ENCODE results near the gene SP100.
"Not testable (repeated sequence)": the region's sequence is repeated elsewhere in the genome, so short reads cannot be mapped to it uniquely, and the experiment has no call there.

SP100 gene

DNA sequence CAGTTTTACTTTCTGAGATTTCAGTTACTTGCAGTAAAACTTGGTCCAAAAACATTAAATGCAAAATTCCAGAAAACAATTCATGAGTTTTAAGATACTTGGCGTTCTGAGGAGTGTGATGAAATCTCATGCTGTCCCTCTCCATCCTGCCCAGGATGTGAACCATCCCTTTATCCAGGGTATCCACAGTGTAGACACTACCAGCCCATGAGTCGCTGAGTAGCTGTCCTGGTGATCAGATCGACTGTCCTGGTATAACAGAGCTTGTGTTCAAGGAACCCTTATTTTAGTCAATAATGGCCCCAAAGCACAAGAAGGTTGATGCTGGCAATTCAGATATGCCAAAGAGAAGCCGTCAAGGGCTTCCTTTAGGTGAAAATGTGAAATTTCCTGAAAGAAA is 3.2 kb downstream of the SP100 start:
- DNase-seq (ENCODE audit: low spot score) = no peak

DNA sequence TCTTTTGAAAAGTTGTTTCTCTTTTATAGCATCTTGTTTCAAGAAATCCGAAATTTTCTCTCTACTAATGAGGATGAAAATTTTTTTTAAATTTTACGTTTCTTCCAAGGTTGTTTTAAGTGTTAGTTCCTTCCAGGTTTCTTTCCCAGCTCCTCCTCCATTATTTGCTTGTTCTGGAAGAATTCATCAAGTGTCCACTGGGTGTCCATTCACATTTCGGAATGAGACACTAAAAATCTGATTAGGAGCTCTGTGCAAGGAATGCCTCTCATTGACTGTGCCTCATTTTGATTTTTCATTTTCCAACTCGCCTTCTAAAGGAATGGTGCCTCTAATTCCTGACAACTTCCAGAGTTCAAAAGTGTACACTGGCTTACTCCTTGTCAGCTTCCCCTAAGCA is 6.1 kb downstream of the SP100 start:
- DNase-seq (ENCODE audit: low spot score) = no peak

DNA sequence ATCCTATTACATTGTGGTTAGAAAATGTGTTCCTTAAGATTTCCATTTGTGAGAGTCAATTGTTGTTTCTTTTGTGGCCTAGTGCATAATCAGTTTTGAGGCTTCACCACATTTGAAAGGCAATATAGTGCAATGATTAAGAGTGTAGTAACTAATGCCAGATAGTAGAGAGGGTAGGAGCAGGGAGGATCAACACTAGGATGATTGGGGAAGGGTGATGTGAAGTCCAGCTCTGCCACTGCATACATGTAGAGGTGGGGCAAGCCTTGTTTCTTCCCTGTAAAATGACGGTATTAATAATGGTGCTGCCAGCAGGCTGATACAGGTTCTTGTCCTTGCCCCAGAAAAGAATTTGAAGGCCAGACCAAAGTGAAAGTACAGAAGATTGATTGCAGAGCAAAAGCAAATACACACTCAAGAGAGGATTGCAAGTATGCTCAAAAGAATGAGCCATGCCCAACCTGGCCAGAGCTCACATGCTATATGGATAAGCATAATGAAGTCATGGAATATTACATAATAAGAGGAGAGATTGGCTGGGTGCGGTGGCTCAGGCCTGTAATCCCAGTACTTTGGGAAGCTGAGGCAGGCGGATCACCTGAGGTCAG is 8.0 kb downstream of the SP100 start:
- no peak for DNase-seq (ENCODE audit: low spot score)

DNA sequence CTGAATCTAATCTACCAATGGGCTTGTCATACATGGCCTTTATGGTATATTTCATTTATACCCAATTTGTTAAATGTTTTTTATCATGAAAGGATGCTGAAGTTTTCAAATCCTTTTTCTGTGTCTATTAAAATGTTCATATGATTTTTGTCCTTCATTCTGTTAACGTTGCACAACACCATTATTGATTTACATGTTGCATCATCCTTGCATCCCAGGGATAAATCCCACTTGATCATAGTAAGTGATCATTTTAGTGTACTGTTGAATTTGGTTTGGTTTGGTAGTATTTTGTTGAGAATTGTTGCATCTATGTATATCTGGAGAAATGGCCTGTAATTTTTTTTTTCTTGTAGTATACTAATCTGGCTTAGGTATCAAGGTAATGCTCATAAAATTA is 9.4 kb downstream of the SP100 start:
- no peak for DNase-seq (ENCODE audit: low spot score)

DNA sequence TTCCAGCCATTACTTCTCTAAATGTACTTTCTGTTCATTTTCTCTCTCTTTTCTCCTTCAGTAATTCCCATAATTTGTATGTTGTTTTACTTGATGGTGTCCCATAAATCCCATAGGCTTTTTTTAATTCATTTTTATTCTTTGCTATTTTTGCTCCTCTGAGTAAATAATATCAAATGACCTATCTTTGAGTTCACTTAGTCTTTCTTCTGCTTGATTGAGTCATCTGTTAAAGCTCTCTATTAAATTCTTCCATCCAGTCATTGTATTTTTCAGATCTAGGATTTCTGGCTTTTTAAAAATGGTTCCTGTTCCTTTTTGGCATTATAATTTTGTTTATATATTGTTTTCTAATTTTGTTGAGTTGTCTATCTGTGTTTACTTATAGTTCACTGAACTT is 13.5 kb downstream of the SP100 start:
- DNase-seq (ENCODE audit: low spot score) = no peak

DNA sequence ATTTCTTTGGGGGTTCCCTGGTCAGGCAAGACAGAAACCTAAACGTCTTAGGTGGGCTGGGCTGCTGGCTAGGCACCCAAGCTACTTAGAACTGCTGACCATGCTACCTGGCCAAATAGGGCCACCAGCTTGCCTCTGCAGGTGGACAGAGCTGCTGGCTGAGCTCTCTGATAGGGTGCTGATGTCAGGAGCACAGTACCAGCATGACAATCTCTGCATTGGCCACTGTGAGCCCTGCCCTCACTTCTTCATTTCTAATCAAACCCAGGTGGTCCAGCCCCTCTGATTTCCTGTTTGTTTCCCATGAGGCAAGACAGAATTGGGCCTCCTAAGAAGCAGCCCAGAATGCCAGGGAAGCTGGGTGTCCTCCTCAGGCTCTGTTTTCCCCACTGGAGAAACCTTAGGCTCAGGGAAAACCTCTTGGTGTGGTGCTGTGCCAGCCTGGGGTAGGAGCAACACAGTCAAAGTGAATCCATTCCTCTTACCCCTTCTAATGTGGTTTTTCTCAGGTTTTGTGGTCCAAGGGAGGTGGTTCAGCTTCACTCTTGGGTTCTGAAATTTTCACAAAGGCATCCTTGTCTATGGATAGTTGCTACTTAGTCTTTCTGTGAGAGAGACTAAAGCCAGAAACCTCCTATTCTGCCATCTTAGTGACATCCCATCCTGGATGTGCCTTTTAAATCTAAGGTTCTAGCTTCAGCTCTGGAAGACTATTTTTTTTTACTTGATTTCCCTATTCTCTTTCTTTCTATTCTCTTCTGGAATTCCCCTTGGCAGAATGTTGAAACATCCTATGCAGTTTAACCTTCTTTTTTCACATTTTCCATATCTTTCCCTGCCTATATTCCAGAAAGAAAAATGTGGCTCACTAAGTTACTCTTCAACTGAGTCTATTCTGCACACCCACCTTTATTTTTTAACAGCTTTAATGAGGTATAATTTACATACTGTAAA is 15.2 kb downstream of the SP100 start:
- no peak for DNase-seq (ENCODE audit: low spot score)

DNA sequence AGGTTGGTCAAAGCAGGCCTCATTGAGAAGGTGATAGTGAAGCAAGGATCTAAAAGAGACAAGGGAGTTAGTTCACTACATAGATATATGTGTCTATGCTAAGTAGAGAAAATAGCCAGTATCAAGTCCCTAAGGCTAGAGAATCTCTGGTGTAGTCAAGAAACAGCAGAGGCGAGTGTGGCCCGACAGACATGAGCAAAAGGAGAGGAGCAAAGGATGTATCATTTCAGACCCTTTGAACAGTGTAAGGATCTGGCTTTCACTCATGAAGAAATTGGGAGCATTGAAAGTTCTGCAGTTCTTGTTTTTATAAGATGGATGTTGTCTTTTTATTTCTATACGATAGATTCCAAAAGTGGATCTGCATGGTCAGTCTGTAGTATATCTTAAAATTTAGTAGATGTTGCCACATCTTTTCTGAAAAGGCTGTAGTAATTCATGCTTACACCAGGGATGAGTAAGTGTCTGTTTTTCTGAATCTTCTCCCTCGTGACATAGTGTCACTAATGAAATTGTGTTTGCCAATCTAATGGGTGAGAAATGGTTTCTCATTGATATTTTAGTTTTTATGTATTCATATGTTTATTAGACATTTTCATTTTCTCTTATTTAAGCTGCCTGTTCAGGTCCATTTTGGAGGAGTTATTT is 18.8 kb downstream of the SP100 start:
- DNase-seq (ENCODE audit: low spot score) = no peak

DNA sequence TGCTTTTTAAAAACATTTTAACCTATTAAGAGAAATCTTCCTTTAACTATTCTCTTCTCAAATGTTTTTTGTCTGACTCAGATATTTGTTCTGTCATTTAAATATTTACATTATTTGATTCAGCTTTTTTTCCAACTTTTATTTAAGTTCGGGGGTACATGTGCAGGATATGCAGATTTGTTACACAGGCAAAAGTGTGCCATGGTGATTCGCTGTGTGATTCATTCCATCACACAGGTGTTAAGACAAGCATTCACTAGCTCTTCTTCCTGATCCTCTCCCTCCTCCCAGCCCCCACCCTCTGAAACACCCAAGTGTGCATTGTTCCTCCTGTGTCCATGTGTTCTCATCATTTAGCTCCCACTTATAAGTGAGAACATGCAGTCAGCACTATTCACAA is 19.4 kb downstream of the SP100 start:
- no peak for DNase-seq (ENCODE audit: low spot score)

DNA sequence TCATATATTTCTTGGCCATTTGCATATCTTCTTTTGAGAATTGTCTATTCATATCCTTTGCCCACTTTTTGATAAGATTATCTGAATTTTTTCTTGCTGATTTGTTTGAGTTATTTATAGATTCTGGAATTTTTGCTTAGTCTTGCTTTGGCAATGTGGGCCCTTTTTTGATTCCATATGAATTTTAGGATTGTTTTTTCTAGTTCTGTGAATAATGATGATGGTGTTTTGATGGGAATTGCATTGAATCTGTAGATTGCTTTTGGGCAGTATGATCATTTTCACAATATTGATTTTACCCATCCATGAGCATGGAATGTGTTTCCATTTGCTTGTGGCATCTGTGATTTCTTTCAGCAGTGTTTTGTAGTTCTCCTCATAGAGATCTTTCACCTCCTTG is 23.1 kb downstream of the SP100 start:
- not testable (repeated sequence) for DNase-seq (ENCODE audit: low spot score)

DNA sequence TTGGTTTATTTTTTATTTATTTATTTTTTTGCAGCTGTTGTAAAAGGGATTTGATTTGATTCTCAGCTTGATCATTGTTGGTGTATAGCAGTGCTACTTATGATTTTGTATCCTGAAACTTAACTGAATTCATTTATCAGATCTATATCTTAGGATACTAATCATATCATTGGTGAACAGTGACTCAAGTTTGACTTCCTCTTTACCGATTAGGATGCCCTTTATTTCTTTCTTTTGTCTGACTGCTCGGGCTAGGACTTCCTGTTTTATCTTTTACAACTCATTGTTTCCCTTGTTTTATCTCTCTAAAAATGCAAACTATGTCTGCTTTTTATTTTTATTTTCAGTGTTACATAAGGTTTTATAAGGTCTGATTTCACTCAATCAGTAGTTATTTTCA is 23.6 kb downstream of the SP100 start:
- no peak for DNase-seq (ENCODE audit: low spot score)

DNA sequence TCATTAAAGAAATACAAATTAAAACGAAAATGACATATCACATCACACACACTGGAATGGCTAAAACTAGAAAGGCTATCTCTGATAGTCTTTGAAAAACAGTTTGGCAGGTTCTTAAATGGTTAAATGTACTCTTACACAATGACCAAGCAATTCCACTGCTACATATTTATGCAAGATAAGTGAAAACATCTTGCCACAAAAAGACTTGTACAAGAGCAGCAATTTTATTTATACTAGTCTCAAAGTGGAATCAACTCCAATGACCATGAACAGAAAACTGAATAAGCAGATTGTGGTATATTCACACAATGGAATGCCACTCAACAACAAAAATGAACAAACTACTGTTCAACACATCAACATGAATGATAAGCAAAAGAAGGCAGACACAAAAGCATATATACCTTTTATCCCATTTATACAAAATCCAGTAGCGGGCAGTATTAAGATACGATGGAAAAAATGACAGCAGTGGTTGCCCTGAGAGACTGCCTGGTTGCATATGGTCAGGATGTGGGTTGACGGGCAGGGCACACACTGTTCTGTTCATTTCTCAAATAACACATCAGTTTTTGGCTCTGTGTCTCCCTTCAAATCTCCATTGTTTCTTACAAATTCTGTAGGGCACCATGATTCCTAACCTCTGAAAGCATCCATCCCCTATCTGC is 25.4 kb downstream of the SP100 start:
- no peak for DNase-seq (ENCODE audit: low spot score)

DNA sequence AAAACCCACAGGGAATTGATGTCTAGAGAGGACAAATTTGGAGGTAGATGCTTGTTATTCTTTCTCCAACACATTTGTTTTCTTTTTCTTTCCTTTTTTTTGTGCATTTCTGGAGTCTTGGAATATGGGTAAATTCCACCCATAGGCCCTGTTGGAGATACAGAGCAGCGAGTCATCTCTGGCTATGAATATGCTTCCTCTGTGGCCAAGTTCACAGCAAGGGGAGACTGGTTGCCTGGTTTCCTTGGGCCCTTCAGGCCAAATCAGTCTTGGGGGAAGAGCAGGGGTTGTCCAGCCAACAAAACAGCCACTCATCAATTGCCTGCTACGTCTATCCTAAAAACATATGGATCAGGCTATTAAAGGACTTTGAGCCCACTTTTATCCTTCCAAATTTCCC is 27.5 kb downstream of the SP100 start:
- DNase-seq (ENCODE audit: low spot score) = no peak

DNA sequence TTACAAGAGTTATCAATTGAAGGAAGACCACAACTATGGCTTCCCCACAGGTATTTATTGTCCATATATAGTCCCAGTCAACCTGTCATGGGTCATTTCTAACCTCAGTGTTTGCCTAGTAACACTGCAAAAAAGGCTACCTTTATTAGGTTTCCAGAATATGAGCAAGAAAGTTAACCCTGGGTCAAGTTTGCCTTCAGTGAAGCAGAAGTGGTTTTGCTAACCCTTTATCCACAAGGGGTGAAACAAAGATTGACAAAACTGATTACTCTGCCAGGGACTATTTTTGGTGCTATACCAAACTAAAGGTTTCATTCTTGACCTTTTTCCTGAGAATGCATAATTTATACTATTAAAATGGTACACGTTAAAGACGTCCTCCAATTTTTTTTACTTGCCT is 28.8 kb downstream of the SP100 start:
- DNase-seq (ENCODE audit: low spot score) = no peak

DNA sequence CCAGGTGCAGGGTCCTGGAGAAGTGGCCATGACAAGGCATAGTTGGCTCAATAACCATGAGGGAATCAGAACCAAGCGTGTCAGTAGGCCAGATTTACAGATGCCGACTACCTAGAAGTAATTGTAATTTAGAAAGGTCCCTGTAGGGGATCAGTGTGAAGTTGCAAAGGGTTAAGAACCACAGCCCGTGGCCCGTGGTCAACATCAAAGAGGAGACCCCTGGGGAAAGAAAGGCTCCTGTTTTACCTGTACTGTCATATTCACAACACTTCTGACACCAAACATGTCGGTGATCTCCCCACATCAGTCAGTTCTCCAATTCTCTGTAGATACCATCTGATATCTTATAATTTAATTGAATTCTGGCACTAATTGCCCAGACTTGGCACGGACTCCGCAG is 31.0 kb downstream of the SP100 start:
- DNase-seq (ENCODE audit: low spot score) = no peak

DNA sequence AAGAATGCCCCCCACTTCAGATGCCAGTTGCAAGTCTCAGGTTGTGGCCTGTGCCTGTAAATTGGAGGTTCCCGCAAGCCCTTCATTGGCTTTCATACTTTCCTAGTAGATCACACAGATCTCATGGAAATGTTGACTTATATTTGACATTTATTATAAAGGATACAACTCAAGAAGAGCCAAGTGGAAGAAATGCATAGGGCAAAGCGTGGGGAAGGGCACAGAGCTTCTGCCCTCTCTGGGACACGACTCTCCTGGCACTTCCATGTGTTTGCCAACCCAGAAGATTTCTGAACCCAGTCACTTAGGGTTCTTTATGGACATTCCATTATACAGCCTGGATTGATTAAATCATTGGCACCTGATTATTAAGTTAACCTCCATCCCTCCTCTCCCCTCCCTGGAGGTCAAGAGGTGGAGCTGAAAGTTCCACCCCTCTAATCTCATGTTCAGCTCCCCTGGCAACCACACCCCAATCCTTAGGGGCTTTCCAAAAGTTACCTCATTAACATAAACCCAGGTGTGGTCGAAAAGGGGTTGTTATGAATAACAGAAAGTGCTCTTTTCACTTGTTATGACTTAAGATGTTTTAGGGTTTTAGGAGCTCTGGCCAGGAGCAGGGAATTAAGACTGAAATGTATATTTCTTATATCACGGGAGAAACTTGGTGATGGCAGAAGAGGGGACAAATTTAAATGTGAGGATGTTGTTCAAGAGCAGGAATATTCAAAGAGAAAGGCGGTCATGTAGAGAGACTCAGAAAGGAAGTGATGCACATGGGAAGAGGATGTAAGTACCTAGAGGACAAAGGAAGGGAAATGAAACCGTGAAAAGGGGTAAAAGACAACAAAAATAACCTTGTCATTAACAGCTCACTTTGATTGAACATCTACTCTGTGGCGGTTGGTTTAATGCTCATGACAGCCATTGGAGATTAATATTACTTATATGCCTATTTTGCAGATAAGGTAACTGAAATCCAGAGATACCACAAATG is 31.8 kb downstream of the SP100 start:
- no peak for DNase-seq (ENCODE audit: low spot score)

DNA sequence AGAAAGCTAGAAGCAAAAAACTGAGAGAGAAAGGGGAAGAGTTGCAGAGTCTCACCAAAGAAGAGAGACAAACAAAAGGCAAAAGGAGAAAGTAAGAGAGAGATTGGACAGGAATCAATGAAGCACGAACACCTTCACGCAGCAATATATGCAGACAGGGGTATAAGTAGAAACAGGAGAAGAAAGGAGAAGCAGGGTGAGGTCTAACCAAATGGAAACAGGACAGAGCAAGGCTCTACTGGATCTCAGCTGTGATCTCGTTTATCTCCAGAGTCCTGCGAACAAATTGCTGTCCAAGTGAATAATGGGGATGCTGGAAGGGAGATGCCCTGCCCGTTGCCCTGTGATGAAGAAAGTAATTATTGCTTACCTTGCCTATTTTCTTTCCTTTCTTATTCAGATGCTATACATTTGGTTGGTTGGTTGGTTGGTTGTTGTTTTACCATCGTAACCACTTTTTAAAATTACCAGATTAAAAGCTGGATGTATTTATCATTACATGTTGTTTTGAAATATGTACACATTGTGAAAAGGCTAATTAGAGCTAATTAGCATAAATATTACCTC is 34.0 kb downstream of the SP100 start:
- no peak for DNase-seq (ENCODE audit: low spot score)

DNA sequence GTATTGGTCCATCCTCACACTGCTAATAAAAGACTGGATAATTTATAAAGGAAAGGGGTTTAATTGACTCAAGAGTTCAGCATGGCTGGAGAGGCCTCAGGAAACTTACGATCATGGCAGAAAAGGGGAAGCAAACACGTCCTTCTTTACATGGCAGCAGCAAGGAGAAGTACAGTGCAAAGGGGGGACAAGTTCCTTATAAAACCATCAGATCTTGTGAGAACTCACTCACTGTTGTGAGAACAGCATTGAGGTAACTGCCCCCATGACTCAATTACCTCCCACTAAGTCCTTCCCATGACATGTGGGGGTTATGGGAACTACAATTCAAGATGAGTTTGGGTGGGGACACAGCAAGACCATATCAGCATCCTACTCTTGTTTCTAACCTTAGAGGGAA is 37.0 kb downstream of the SP100 start:
- DNase-seq (ENCODE audit: low spot score) = no peak

DNA sequence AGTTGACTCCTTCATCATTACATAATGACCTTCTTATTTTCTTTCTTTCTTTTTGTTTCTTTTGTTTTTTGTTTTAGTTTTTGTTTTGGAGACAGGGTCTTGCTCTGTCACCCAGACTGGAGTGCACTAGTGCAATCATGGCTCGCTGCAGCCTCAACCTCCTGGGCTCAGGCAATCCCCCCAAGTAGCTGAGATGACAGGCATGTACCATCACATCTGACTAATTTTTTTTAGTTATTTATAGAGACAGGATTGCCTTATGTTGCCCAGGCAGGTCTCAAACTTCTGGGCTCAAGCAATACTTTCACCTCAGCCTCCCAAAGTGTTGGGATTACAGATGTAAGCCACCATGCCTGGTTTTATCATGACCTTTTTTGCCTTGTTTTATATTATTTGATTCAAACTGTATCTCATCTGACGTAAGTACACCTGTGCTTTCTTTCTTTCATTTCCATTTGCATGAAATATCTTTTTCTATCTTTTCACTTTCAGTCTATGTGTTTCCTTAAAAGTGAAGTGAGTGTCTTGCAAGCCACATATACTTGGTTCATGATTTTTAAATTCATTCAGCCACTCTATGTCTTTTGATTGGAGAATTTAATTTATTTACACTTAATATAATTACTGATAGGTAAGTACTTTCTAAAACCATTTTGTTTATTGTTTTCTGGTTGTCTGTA is 39.1 kb downstream of the SP100 start:
- no peak for DNase-seq (ENCODE audit: low spot score)

DNA sequence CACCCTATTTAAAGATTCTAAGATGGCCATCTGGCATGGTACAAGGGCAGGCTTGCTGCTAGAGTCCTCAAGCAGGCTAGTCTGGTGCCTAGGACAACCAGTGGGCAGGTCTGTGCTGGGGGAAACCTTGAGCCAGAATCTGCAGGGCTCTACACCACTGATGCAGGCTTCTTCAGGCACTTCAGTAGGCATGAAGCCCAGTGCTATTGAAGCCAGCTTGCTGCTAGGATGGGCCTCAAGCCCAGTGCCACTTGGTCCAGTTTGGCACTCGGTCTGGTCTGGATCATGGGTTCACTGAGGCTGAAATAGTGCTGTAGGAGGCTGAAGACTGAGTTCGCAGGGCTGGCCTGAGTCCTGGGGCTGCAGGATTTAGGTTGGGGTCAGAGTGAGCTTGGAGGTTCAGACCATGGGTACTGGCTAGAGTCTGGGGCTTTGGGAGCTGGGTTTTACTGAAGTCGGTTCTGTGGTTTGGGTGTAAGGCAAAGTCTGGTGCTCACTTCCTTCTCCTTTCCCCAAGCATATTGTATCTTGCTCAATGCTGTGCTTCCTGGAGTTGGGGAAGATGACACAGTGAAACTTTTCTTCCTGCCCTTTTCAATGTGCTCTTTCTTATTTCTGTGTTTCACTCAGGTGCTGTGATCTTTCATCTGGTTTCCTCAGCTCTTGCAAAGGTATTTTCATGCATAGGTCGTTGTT is 41.2 kb downstream of the SP100 start:
- no peak for DNase-seq (ENCODE audit: low spot score)
